Natural killer cell (primary cell): ENCODE results near the gene STK32B. TPM values are rescaled to one million over a fixed set of nuclear protein-coding genes. Genes with fewer than 3 reads are reported as not detected.

ENCODE experiments used
- ATAC-seq, 3 donors: fragments of 150-1000 bp in 2 of 3; fragments of 200-7000 bp in 1 of 3; cut with Tn5 transposase; 1 replicate in 1 of 3; 2 replicates in 2 of 3; pipeline ENCODE4 v1.10.0; 2021; ENCODE audit warnings: mild to moderate bottlenecking in 2 of 3, moderate library complexity in 2 of 3
- DNase-seq, 2 donors: peaks; one replicate each; pipeline versions ENCODE4 v3.0.0 to v3.0.0-alpha.2; 2013 to 2021; ENCODE audit warnings: mixed read lengths in 1 of 2
- H3K27ac ChIP-seq: one replicate; pipeline ENCODE4 v1.5.1; 2013; ENCODE audit warnings: mild to moderate bottlenecking, low read length
- H3K27me3 ChIP-seq: one replicate; pipeline ENCODE4 v1.6.1; 2013; ENCODE audit warnings: low read length; ENCODE audit not compliant: control insufficient read depth, insufficient read depth
- H3K36me3 ChIP-seq: one replicate; pipeline ENCODE4 v1.6.1; 2013; ENCODE audit warnings: low read length; ENCODE audit not compliant: control insufficient read depth, insufficient read depth
- H3K4me1 ChIP-seq: one replicate; pipeline ENCODE4 v1.6.1; 2013; ENCODE audit warnings: low read length; ENCODE audit not compliant: control insufficient read depth, insufficient read depth
- H3K4me3 ChIP-seq: one replicate; pipeline ENCODE4 v1.5.1; 2013; ENCODE audit warnings: low read length
- H3K9me3 ChIP-seq: one replicate; pipeline ENCODE4 v1.6.1; 2013; ENCODE audit warnings: low read length; ENCODE audit not compliant: control insufficient read depth, insufficient read depth
- H3K27ac Mint-ChIP-seq, 2 donors: one replicate each; pipeline ENCODE4 v1.8.0; 2022; ENCODE audit warnings: mild to moderate bottlenecking in 2 of 2, mixed read lengths in 2 of 2, moderate library complexity in 1 of 2
- H3K27me3 Mint-ChIP-seq, 2 donors: one replicate each; pipeline ENCODE4 v1.8.0; 2022; ENCODE audit warnings: low read depth in 2 of 2, mixed read lengths in 2 of 2
- H3K36me3 Mint-ChIP-seq: one replicate; pipeline ENCODE4 v1.8.0; 2022; ENCODE audit warnings: mixed read lengths
- H3K4me1 Mint-ChIP-seq, 2 donors: one replicate each; pipeline ENCODE4 v1.8.0; 2022; ENCODE audit warnings: mixed read lengths in 2 of 2
- H3K4me3 Mint-ChIP-seq: one replicate; pipeline ENCODE4 v1.8.0; 2022; ENCODE audit warnings: mild to moderate bottlenecking, moderate library complexity, mixed read lengths
- H3K9me3 Mint-ChIP-seq, 2 donors: one replicate each; pipeline ENCODE4 v1.8.0; 2022; ENCODE audit warnings: mixed read lengths in 2 of 2
- CTCF ChIP-seq: fragments of 200-600 bp; IDR thresholded peaks from one replicate; pipeline ENCODE4 v1.8.0; 2022; ENCODE audit warnings: antibody characterized with exemption
- WGBS: methylation state at CpG from one replicate; pipeline ENCODE4 v1.1.7; 2013; ENCODE audit warnings: missing lambda C conversion rate; ENCODE audit not compliant: insufficient coverage; 5-methylcytosine and 5-hydroxymethylcytosine counted together
- intact Hi-C: fragments of 100-400 bp; cut with micrococcal nuclease; formaldehyde crosslinking; loops from one replicate; pipeline ENCODE4 v1.14.2; 2022
- total RNA-seq, 4 donors: library from RNA; stranded (reverse); fragments of 120-200 nt in 1 of 4; gene quantifications; one replicate each; pipeline versions ENCODE4 v1.2.3 to v1.2.4, GENCODE V29; 2013 to 2022

The STK32B gene
- total RNA-seq, 3 donors from 2014 or later (not counting 1 experiment from before 2014, with no cell fraction given), result 0.32 to 0.33 TPM; not detected in 1

GRCh38 chr4:5185551-5185950 lies 134.3 kb downstream of the STK32B start:
- TF ChIP-seq CTCF, result no peak
- DNase-seq (no peak), ATAC-seq (no peak)
- Histone ChIP-seq H3K27me3 (no peaks in the 10 kb centered on the region), H3K27ac (no peak overlapping the region), H3K9me3 (no peaks in the 10 kb centered on the region), H3K4me1 (no peaks in the 10 kb centered on the region), H3K4me3 (no peak overlapping the region), H3K36me3 (no peaks in the 10 kb centered on the region)
- Mint-ChIP-seq H3K27me3 (peaks cover 5 to 15% of the 10 kb centered on the region in 2 donors), H3K4me3 (no peak overlapping the region), H3K36me3 (no peaks in the 10 kb centered on the region), H3K4me1 (no peaks in the 10 kb centered on the region), H3K27ac (no peak overlapping the region), H3K9me3 (no peaks in the 10 kb centered on the region)
- intact Hi-C loops, result no loop called here
- 80% methylated on average over 6 of the region's 6 CpGs for WGBS

DNA sequence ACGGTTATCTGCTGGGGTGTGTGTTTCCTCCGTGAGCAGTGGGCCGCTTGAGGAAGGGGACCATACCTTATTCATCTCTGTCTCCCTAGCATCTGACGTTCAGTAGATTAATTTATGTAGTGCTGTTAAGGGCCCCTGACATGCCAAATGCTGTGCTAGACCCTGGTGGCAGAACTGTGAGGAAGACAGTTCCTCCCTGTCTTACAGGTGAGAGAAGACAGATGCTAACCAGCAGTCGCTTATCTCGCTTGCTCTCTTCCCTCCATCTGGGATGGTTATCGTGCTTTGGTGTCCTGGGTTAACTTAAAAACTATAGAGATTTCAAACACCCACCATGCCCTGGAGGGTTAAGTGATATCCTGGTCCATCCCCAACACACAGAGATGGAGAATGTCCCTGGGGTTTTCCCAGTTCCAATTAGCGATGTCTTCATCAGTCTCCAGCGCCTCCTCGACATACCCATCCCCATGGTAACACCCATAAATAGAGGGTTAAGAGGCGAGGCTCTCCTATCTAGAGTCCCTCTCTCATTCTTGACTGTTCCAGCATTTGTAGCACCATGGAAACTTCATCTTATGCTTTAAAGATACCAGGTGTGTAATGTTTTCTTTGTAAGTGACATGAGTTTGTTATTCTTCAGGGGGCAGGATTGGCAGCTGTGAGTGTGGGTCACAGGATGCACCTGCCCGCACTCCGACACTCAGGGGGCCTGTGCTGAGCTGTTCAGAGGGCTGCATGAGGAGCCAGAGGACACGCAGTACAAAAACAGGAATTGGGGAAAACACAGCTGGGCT lies 135.2 kb downstream of the STK32B start:
- ATAC-seq, result no peak

DNA sequence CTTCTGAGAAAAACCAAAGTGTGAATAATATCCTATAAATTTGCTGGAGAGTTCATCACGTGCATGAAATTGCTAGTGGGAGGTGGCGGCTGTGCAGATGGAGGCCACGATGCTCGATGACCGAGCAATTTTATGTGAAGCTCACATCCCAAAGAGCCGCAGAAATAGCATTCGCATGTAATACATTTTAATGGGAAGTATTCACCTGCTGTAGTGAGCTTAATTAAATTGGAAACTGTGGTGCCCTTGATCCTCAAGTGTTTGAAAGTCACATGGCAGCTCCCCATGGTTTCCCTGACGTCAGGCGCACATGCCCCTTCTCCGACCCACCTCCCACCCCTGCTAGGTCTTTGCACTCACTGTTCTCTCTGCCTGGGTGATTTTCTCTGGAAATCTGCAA lies 136.8 kb downstream of the STK32B start:
- Mint-ChIP-seq H3K9me3 (no peaks in the 10 kb centered on the region), H3K27ac (no peak overlapping the region), H3K36me3 (no peaks in the 10 kb centered on the region), H3K4me3 (no peak overlapping the region), H3K27me3 (peaks cover 5 to 10% of the 10 kb centered on the region in 2 donors), H3K4me1 (no peaks in the 10 kb centered on the region)
- intact Hi-C loops, result no loop called here
- Histone ChIP-seq H3K27me3 (no peaks in the 10 kb centered on the region), H3K36me3 (no peaks in the 10 kb centered on the region), H3K4me3 (no peak overlapping the region), H3K27ac (no peak overlapping the region), H3K9me3 (no peaks in the 10 kb centered on the region), H3K4me1 (no peaks in the 10 kb centered on the region)
- no peak for TF ChIP-seq CTCF
- DNase-seq (no peak), ATAC-seq (no peak)
- 93% methylated on average over 10 of the region's 10 CpGs for WGBS

More for the DNA sequence above, 135.2 kb downstream of the STK32B start:
- Mint-ChIP-seq H3K9me3 (no peaks in the 10 kb centered on the region), H3K4me3 (no peak overlapping the region), H3K27me3 (peaks cover 5 to 10% of the 10 kb centered on the region in 2 donors), H3K27ac (no peak overlapping the region), H3K4me1 (no peaks in the 10 kb centered on the region), H3K36me3 (no peaks in the 10 kb centered on the region)
- H3K4me3 ChIP-seq, result no peak overlapping the region
- intact Hi-C loops, result no loop called here
- no peak for TF ChIP-seq CTCF
- H3K9me3 ChIP-seq, result no peaks in the 10 kb centered on the region
- no peak for DNase-seq
- no peaks in the 10 kb centered on the region for H3K27me3 ChIP-seq
- no peak overlapping the region for H3K27ac ChIP-seq
- H3K4me1 ChIP-seq, result no peaks in the 10 kb centered on the region
- no peaks in the 10 kb centered on the region for H3K36me3 ChIP-seq
- 47% methylated on average over 12 of the region's 14 CpGs for WGBS

DNA sequence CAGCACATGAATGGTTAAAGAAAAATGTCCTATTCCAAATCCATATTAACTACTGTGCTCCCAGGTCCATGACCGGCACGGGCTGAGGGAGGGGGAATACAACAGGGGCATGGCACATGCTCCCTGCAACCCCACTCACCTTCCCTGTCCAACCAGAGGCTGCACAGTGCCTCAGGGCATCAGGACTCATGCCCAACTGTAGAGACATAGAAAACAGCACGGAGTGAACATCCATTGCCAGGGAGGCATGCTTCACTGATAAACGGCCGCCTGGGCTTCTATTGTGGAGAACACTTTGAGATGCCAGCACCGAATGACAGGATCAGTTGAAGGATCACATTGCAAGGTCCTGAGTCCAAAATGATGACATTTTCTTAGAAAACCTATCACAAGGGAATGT lies 140.6 kb downstream of the STK32B start:
- H3K36me3 ChIP-seq, result no peaks in the 10 kb centered on the region
- 92% methylated on average over 6 of the region's 6 CpGs for WGBS
- no peak for ATAC-seq
- Mint-ChIP-seq H3K27ac (no peak overlapping the region), H3K27me3 (peaks cover 4 to 6% of the 10 kb centered on the region in 2 donors), H3K36me3 (no peaks in the 10 kb centered on the region), H3K4me1 (no peaks in the 10 kb centered on the region), H3K9me3 (no peaks in the 10 kb centered on the region), H3K4me3 (no peak overlapping the region)
- H3K27me3 ChIP-seq, result no peaks in the 10 kb centered on the region
- TF ChIP-seq CTCF, result no peak
- H3K27ac ChIP-seq, result no peak overlapping the region
- intact Hi-C loops, result no loop called here
- no peaks in the 10 kb centered on the region for H3K4me1 ChIP-seq
- no peaks in the 10 kb centered on the region for H3K9me3 ChIP-seq
- no peak for DNase-seq
- no peak overlapping the region for H3K4me3 ChIP-seq
